AG09319 (cell line): ENCODE measurements around the gene GGT1.
"Not testable (repeated sequence)": the region's sequence is repeated elsewhere in the genome, so short reads cannot be mapped to it uniquely, and the experiment has no call there.

Experiments
- DNase-seq: peaks from one replicate; pipeline ENCODE4 v3.0.0-alpha.2; 2010; ENCODE audit warnings: low read depth; ENCODE audit errors: extremely low read depth
- TF ChIP-seq, protein P1 (sequence below): IDR thresholded peaks from 2 replicates; pipeline ENCODE4 v1.5.1; 2011; ENCODE audit warnings: low read depth, mild to moderate bottlenecking, inconsistent platforms, low read length, moderate library complexity

The GGT1 gene

DNA sequence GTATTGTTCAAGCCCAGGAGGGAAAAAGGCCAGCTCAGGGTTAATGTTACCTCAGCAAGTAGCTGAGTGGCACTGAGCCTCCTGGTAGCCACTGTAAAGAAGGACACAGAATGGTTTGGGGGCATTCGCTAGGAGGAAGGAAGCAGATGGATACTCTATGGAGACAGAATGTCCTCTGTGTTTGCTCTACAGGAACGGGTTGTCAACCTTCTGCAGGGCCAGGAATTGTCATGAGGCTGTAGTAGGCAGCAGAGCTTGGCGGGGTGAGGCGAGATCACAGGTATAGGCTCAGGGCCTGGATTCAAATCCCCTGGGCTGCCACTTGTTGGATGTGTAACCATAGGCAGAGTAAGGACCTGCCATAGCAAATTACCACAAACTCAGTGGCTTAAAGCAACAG, 7.1 kb upstream of the GGT1 start:
- TF ChIP-seq, protein P1, sequence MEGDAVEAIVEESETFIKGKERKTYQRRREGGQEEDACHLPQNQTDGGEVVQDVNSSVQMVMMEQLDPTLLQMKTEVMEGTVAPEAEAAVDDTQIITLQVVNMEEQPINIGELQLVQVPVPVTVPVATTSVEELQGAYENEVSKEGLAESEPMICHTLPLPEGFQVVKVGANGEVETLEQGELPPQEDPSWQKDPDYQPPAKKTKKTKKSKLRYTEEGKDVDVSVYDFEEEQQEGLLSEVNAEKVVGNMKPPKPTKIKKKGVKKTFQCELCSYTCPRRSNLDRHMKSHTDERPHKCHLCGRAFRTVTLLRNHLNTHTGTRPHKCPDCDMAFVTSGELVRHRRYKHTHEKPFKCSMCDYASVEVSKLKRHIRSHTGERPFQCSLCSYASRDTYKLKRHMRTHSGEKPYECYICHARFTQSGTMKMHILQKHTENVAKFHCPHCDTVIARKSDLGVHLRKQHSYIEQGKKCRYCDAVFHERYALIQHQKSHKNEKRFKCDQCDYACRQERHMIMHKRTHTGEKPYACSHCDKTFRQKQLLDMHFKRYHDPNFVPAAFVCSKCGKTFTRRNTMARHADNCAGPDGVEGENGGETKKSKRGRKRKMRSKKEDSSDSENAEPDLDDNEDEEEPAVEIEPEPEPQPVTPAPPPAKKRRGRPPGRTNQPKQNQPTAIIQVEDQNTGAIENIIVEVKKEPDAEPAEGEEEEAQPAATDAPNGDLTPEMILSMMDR: no peak
- no peak for DNase-seq

DNA sequence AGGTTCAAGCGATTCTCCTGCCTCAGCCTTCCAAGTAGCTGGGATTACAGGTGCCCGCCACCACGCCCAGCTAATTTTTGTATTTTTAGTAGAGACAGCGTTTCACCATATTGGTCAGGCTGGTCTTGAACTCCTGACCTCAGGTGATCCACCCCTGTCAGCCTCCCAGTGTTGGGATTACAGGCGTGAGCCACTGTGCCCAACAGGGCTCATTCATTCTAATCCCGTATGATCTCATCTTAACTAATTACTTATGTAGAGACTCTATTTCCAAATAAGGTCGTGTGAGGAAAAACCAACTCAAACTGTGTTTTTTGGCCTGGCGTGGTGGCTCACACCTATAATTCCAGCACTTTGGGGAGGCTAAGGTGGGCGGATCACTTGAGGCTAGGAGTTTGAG, 5.9 kb upstream of the GGT1 start:
- DNase-seq: not testable (repeated sequence)

DNA sequence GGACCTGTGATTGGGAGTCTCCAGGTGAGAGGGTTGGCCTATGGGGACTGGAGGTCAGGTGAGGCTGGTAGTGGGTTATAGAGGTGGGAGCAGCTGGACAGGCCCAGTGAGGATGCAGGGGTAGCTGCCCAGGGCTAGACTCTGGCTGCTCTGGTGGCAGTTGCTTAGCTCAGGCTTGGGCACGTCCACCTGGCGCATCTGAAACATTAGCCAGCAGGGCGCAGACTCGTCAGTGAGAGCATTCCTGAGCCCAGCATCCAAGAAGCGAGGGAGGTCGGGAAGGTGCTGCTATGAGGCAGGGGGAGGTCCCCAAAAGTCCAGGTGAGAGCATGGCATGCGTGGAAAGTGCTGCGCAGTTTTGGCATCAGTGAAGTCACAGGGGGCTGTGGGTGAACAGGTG, 3.5 kb upstream of the GGT1 start:
- TF ChIP-seq, protein P1: no peak
- DNase-seq: no peak

DNA sequence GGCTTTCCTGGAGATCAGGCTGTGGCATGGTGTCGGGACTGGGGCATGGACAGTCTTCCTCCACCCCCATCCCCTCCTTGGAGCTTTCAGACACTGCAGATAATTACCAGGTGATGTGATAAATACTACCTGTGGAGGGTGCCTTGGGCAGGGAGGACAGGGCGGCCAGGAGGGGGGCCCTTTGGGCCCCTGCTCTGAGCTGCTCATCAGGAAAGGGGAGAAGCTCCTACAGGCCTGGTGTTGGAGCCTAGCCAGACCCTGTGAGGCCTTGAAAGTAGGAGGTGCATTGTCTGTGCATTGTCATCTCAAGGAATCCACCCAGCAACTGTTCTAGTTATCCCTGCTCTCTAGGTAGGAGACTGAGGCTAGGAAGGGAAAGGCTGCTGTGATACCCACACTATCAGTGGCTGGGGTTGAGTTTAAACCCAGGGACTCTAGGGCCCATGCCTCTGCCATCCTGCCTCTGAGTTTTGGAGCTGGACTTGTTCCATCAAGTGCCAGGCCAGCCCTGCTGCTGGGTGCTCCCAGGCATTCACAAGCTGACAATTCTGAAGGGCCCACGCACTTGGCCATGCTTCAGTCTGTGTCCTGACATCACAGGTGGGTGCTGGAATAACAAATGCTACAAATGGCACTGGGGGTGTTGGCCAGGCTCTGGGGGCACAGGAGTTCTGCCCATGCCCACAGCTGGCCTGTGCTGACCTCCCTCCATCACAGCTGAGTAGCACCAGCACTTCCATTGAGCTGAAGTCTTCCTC, 2.9 kb upstream of the GGT1 start:
- DNase-seq: not testable (repeated sequence)

DNA sequence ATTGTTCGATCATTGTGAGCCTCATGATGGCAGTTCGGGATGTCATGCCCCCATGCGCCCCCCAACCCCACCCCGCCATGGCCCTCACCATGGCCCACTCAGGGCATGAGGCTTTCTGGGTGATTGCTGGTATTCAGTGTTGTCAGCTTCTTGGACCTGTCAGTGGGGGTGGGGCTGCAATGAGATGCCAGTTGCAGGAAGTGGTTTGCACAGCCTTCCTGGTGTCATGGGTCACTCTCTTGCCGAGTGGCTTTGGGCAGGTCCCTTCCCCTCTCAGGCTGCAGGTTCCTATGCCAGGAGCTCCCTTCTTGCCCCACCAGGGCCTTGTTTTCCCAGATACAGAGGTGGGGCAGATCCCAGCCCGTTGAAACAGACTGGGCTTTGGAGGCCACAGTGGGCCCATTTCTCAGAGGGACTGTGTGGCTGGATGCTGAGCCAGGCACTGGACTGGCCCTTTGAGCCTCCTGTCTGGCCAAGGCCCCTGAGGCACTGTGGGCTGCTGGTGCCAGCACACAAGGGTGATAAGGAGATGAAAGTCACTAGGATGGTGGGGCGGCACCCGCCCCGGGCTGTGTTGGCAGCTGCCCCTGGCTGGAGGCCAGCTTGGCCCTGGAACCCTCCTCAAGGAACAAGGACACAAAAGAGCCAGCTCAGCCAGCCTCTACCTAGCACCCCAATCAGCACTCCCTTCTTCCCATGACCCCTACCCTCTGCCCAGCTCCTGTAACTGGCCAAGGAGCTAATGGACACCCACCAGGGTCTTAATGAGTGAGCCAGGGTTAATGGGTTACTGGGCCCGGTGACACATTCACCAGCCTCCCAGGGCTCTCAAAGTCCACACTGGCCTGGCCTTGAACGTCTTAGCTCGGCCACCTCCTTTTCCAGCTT, 1.5 kb upstream of the GGT1 start:
- DNase-seq: no peak

DNA sequence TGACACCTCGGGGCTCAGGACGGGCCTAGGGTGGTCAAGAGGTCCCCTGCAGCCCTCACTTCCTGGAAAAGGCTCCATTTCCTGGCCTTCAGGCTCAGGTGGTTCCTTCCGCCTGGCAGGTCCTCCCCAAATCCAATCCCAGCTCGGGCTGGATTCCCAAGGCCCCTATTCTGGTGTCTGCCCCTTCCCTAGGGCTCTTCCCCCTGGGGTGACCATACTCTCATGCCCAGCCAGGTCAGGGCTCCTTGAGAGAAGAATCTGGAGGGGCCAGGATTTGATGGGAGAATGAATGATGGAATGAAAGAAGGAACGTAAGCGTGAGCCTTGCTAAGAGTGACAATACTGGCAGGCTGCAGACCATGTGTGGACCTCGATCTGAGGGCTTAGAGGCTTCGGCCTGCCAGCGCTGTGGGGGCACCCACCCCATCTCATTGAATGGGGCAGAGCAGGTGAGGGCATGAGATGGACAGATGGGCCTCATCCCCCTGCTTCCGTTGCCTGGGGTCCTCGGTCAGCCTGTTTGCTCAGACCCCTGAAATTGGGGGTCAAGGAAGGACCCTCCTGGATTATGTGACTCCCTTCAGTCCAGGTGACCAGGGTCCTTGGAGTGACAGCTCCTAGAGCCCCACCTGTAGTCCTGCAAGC, 766 bp upstream of the GGT1 start:
- DNase-seq: not testable (repeated sequence)

More for the DNA sequence above, 1.5 kb upstream of the GGT1 start:
- TF ChIP-seq, protein P1: no peak

DNA sequence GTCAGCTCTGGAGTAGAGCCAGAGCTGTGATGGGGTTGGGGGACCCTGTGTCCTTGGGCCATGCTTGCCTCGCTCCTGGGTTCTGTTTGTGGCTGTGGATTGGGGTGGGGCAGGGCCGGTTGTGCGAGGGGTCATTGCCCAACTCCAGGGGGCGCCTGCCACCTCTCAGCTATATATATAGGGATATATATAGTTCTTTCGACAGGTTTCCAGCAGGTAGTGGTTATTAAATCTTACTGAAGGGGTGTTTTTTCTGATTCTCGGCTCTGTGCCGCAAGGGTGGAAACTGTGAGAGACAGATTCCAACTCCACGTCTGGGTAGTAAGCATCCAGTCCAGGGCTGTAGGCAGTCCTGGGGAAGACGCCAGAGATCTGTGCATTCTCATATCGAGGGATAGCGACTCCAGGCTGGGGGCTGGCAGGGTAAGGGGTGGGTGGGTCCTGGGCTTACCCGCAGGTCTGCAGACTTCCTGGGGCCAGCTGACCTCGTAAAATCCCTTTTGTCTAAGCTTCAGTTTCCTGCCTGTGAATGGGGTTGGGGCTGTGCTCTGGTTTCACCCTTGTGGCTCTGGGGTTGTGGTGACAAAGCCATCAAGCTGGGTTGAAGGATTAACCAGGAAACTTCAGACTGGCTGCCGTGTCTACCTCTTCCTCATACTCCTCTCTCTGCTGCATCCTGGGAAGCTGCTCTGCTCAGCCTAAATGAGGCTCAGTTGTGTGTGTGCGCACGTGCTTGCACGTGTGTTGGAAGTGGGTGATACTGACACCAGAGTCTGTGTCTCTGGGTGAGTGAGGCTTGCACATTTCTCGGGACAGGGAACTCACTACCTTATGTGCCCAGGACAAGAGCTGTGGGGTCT, 1.0 kb downstream of the GGT1 start:
- not testable (repeated sequence) for DNase-seq

DNA sequence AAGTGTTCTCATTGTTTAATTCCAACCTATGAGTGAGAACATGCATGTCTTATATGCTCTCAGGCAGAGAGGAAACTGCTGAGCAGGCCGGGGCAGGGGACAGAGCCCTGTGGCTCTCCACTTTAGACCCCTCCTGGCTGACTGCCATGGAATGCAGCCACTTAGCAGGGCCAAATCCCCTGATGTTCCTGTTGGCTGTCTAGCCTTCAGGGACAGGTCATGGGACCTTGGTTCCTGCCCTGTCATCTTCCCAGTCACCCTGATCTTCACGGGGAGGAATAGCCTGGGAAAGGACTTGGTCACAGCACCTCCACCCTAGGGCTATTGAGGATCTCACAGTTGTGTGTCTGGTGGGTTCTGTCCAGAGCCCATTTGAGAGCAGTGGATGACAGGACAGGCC, 3.3 kb downstream of the GGT1 start:
- DNase-seq: not testable (repeated sequence)

DNA sequence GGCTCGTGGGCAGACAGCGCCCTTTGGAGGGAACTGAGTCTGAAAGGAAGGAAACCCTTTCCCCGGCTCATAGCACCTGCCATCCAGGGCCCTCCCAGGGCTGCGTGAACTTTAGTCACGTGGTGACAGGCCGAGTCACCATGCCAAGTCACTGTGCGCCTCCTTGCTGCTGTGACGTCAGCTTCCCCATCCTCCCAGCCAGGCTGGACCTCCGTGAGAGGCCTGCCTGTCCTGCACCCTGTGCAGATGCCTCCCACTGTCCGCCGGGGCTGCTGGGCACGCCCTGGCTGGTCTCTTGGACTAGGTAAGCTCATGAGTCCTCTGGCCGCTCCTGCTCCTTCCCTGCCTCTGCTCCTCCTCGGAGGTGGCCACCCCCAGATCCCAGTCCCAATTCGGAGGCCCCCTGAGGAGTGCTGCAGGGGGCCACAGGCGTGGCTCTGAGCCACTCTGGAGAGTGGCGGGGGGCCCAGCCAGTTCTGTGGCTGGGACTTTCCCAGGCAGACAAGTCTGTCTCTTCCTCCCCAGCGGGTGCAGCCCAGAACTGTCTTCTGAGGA, 4.5 kb downstream of the GGT1 start:
- DNase-seq: not testable (repeated sequence)

DNA sequence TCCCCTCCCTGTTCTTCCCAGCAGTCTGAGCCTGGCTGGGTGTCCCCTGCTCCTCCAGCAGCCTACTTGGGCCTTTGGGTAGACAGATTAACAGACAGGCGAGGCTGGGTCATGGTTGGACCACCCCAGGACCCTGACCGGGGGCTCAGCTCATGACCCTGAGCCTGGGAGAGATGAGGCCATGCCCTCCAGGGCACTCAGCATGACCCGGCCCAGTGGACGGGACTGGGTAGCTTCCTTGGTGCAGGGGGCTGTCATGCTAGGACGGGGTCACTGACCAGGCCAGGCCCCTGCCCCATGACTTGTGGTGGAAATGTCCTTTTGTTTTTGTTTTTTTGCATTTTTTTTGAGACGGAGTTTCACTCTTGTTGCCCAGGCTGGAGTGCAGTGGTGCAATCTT, 5.3 kb downstream of the GGT1 start:
- DNase-seq: not testable (repeated sequence)

DNA sequence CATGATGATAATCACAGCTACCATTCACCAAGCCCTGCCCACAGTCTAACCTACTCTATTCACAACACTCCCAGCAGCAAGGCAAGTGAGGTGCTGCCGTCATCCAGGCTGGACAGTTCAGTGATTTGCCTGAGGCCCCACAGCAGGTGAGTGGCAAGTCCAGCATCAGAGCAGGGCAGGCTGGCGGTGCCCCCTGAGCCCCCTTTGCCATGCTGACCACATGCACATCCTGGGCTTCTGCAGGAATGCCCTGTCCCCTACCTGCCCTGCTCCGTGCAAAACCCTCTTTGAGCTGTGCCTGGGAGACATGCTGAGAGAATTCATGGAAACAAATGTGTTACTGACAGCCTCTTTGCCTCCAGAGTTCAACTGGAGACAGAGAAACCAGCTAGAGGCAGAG, 6.9 kb downstream of the GGT1 start:
- DNase-seq: not testable (repeated sequence)

DNA sequence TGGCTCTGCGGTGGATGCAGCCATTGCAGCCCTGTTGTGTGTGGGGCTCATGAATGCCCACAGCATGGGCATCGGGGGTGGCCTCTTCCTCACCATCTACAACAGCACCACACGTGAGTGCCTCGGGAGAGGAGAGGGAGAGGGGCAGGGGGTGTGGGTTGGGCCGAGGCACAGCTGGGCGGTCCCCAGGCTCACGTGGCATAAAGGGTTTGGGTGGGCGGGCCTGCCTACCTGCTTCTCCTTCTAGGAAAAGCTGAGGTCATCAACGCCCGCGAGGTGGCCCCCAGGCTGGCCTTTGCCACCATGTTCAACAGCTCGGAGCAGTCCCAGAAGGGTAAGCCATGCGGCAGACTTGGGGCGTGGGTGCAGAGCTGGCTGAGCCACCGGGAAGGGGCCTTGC, 11.8 kb downstream of the GGT1 start:
- not testable (repeated sequence) for DNase-seq

DNA sequence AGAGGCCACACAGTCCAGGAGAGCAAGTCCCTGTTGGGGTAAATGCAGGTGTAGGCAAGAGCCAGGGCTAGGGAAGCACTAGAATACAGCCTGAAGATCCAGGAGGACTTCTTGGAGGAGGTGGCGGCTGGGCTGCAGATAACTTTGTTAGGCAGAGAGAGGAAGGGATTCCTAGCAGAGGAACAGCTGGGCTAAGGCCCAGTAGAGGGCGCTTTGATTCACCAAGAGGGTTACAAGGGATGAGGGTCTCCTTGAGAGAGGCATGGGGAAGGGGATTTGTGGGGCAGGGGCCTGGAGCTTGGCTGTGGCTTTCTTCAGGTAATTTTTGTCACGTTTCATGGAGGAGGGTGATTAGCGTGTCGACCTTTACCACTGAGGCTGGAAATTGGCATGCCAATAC, 18.3 kb downstream of the GGT1 start:
- not testable (repeated sequence) for DNase-seq

DNA sequence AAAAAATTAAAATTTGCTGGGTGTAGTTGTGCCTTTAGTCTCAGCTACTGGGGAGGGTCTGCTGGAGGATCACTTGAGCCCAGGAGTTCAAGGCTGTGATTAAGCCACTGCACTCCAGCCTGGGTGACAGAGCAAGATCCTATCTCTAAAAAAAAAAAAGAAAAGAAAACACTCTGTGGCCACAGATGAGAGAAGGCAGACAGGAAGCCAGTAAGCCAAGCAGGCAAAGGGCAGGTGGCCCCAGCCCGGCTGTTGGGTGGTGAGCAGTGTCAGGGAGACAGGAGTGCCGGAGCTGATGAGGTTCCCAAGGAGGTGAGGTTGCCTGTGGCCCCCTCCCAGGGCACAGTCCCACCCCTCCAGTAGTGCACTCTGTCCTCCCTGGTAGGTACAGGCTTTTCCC, 19.6 kb downstream of the GGT1 start:
- DNase-seq: not testable (repeated sequence)

DNA sequence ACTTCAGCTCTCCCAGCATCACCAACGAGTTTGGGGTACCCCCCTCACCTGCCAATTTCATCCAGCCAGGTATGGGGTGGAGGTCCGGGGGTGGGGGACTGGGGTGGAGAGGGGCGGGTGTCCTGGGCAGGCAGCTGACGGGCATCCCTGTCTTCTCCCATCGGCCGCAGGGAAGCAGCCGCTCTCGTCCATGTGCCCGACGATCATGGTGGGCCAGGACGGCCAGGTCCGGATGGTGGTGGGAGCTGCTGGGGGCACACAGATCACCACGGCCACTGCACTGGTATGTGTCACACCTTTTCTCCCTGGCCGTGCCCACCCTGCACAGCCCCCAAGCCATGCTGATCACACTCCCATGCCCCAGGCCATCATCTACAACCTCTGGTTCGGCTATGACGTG, 24.9 kb downstream of the GGT1 start:
- not testable (repeated sequence) for DNase-seq
